ENCODE data around the gene SMCR8. TPM values are rescaled to one million over a fixed set of nuclear protein-coding genes. Genes with fewer than 3 reads are reported as not detected.

The SMCR8 gene
- total RNA-seq, 1 donor from 2014 or later, result 10.3 TPM

- Histone ChIP-seq H3K4me1 (no peaks in the 10 kb centered on the region), H3K27me3 (no peaks in the 10 kb centered on the region), H3K4me3 (no peak overlapping the region), H3K27ac (no peak overlapping the region), H3K36me3 (peaks cover 12 to 32% of the 10 kb centered on the region in 2 donors), H3K9me3 (no peaks in the 10 kb centered on the region)
- TF ChIP-seq CTCF (IDR thresholded peaks at IDR 0.05), result no peak
- DNase-seq (ENCODE audit: low spot score in 2 of 2), result no peak
- intact Hi-C loops (cut with DNase I), result no loop called here
Measured at GRCh38 chr17:18353541-18353940, 38.4 kb downstream of the SMCR8 start.

GRCh38 chr17:18356624-18357023 is 41.5 kb downstream of the SMCR8 start:
- no peak for TF ChIP-seq CTCF (IDR thresholded peaks at IDR 0.05)
- Histone ChIP-seq H3K27ac (no peak overlapping the region), H3K4me1 (no peaks in the 10 kb centered on the region), H3K9me3 (no peaks in the 10 kb centered on the region), H3K27me3 (no peaks in the 10 kb centered on the region), H3K36me3 (peaks cover 12 to 19% of the 10 kb centered on the region in 2 donors), H3K4me3 (no peak overlapping the region)
- DNase-seq (ENCODE audit: low spot score in 2 of 2), result no peak
- intact Hi-C loops (cut with DNase I), result no loop called here

GRCh38 chr17:18360518-18360917 is 45.4 kb downstream of the SMCR8 start:
- Histone ChIP-seq H3K36me3 (no peaks in the 10 kb centered on the region), H3K4me3 (no peak overlapping the region), H3K27ac (no peak overlapping the region), H3K4me1 (peaks cover 0 to 6% of the 10 kb centered on the region in 2 donors), H3K9me3 (no peaks in the 10 kb centered on the region), H3K27me3 (no peaks in the 10 kb centered on the region)
- no peak for TF ChIP-seq CTCF (IDR thresholded peaks at IDR 0.05)
- intact Hi-C loops (cut with DNase I), result loop anchor here (5.0 to 10.0 kb wide), 3 partner anchors 43 to 388 kb away; partner anchors contain the start of genes ALKBH5, DRC3, SMCR8 and TOM1L2
- DNase-seq (ENCODE audit: low spot score in 2 of 2), result no peak

GRCh38 chr17:18361837-18362697 is 47.0 kb downstream of the SMCR8 start:
- H3K9me3 ChIP-seq, result no peaks in the 10 kb centered on the region
- no peaks in the 10 kb centered on the region for H3K27me3 ChIP-seq
- peaks cover 0 to 6% of the 10 kb centered on the region in 2 donors for H3K4me1 ChIP-seq
- no peak for DNase-seq (ENCODE audit: low spot score in 2 of 2)
- TF ChIP-seq CTCF (IDR thresholded peaks at IDR 0.05), result no peak
- H3K4me3 ChIP-seq, result peak overlapping the region; percentile 86 to 89
- no peaks in the 10 kb centered on the region for H3K36me3 ChIP-seq
- peak overlapping the region; percentile 66 to 72 for H3K27ac ChIP-seq
- intact Hi-C loops (cut with DNase I), result loop anchor here (2.0 to 10.0 kb wide), 4 partner anchors 45 to 390 kb away; partner anchors contain the start of genes ALKBH5, DRC3, MIEF2 and SMCR8

- intact Hi-C loops (cut with DNase I), result loop anchor here (2.0 to 10.0 kb wide), 4 partner anchors 45 to 390 kb away; partner anchors contain the start of genes ALKBH5, DRC3, MIEF2 and SMCR8
- H3K27ac ChIP-seq, result peak overlapping the region; percentile 66 to 72
Measured at GRCh38 chr17:18362698-18363100, 47.6 kb downstream of the SMCR8 start.

More at GRCh38 chr17:18362698-18363100, 47.6 kb downstream of the SMCR8 start:
- H3K27me3 ChIP-seq, result no peaks in the 10 kb centered on the region
- H3K9me3 ChIP-seq, result no peaks in the 10 kb centered on the region
- TF ChIP-seq CTCF (IDR thresholded peaks at IDR 0.05), result no peak
- peak in 1 of 2 donors; percentile 67 for DNase-seq (ENCODE audit: low spot score in 2 of 2)
- H3K4me3 ChIP-seq, result peak overlapping the region; percentile 86 to 89
- H3K36me3 ChIP-seq, result no peaks in the 10 kb centered on the region
- H3K4me1 ChIP-seq, result peaks cover 0 to 6% of the 10 kb centered on the region in 2 donors
